Mononuclear cell (primary cell): ENCODE data around the gene ZNF496. TPM values are rescaled to one million over a fixed set of nuclear protein-coding genes. Genes with fewer than 3 reads are reported as not detected.
"Not testable (repeated sequence)": the region's sequence is repeated elsewhere in the genome, so short reads cannot be mapped to it uniquely, and the experiment has no call there.

Experiments used
- H3K27me3 ChIP-seq: 2 replicates; pipeline ENCODE4 v1.6.0; 2011; ENCODE audit warnings: low read length, control low read depth; ENCODE audit not compliant: insufficient read depth
- H3K4me1 ChIP-seq: 2 replicates; pipeline ENCODE4 v1.5.1; 2011; ENCODE audit warnings: mild to moderate bottlenecking, low read length, control low read depth; ENCODE audit not compliant: insufficient read depth
- H3K4me3 ChIP-seq: 2 replicates; pipeline ENCODE4 v1.5.1; 2011; ENCODE audit warnings: mild to moderate bottlenecking, low read length, moderate library complexity
- H3K9me3 ChIP-seq: 2 replicates; pipeline ENCODE4 v1.5.1; 2011; ENCODE audit warnings: low read depth, mild to moderate bottlenecking, control low read depth, low read length
- total RNA-seq: library from RNA; depleted of rRNA; stranded (reverse); fragments of >200 nt; gene quantifications from one replicate; pipeline ENCODE4 v1.2.3, GENCODE V29; 2012

ZNF496 gene
- total RNA-seq, 1 donor, result 13.1 TPM

- Histone ChIP-seq H3K27me3 (no peaks in the 10 kb centered on the region), H3K4me1 (no peaks in the 10 kb centered on the region), H3K4me3 (no peak overlapping the region), H3K9me3 (no peaks in the 10 kb centered on the region)
Observed at GRCh38 chr1:247270003-247270402, 61.7 kb downstream of the ZNF496 start.

- H3K27me3 ChIP-seq, result no peaks in the 10 kb centered on the region
- H3K4me3 ChIP-seq, result no peak overlapping the region
- H3K9me3 ChIP-seq, result no peaks in the 10 kb centered on the region
- H3K4me1 ChIP-seq, result no peaks in the 10 kb centered on the region
Observed at GRCh38 chr1:247269133-247269532, 62.5 kb downstream of the ZNF496 start.

DNA sequence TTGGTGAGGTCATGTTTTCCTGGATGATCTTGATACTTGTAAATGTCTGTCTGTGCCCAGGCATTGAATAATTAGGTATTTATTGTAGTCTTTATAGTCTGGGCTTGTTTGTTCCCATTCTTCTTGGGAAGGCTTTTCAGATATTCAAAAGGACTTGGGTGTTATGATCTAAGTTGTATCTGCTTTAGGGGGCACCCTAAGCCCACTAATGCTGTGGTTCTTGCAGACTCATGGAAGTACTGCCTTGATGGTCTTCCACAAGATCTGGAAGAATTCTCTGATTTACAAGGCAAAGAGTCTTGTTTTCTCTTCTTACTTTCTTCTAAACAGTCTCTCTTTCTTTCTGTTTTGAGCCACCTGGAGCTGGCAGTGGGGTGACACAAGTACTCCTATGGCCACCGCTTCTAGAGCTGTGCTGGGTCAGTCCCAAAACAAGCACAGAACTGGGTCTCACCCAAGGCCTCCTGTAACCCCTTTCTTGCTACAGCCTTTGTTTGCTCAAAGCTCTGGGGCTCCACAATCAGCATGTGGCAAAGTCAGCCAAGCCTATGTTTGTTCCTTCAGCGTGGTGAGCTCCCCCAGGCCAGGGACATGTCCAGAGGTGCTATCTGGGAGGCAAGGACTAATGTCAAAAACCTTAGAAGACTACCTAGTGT lies 63.1 kb downstream of the ZNF496 start:
- Histone ChIP-seq H3K4me3 (no peak overlapping the region), H3K9me3 (no peaks in the 10 kb centered on the region), H3K4me1 (no peaks in the 10 kb centered on the region), H3K27me3 (no peaks in the 10 kb centered on the region)

DNA sequence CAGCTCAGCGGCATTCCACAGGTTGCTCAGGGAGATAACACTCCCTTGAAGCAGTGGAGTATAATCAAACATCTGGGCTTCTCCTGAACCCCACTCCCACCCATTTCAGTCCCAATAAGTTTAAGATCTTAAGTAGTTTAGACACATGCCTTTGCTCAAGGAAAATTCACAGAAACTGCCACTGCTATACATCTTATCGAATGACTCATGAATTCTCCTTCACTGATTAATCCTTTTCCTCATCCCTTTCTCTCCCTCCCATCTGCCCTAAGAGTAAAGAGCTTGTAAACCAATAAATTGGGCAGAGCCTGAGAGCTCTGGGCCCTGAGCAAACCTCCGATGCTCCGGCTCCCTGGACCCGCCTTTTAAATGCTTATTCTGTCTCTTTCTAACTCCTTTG lies 65.6 kb downstream of the ZNF496 start:
- H3K27me3 ChIP-seq, result no peaks in the 10 kb centered on the region

GRCh38 chr1:247255772-247256171 lies 75.9 kb downstream of the ZNF496 start, which contains the start of gene VN1R5:
Gene VN1R5, plus strand, starts transcription at chr1:247256072.
- not testable (repeated sequence) for H3K27me3 ChIP-seq, H3K9me3 ChIP-seq, H3K4me1 ChIP-seq, H3K4me3 ChIP-seq

More for the DNA sequence above, 65.6 kb downstream of the ZNF496 start:
- H3K4me1 ChIP-seq, result no peaks in the 10 kb centered on the region
- no peak overlapping the region for H3K4me3 ChIP-seq
- H3K9me3 ChIP-seq, result no peaks in the 10 kb centered on the region

- H3K27me3 ChIP-seq, result no peaks in the 10 kb centered on the region
- no peaks in the 10 kb centered on the region for H3K9me3 ChIP-seq
- H3K4me3 ChIP-seq, result no peak overlapping the region
- no peaks in the 10 kb centered on the region for H3K4me1 ChIP-seq
Observed at GRCh38 chr1:247247568-247247967, 84.1 kb downstream of the ZNF496 start.

Other genes starting within 250 kb of the ZNF496 start
- 20.8 TPM for gene ZNF669, start 227.5 kb downstream of the ZNF496 start, total RNA-seq
- 68.6 TPM for gene ZNF124, start 159.8 kb downstream of the ZNF496 start, total RNA-seq
- gene VN1R5, start 75.8 kb downstream of the ZNF496 start, total RNA-seq, result not detected
- 648 TPM for gene NLRP3, start 84.3 kb upstream of the ZNF496 start, total RNA-seq
- gene OR2B11, start 126.2 kb upstream of the ZNF496 start, total RNA-seq, result 0.10 TPM
- under 0.01 TPM for gene OR2C3, start 204.6 kb upstream of the ZNF496 start, total RNA-seq
- gene GCSAML, start 217.3 kb upstream of the ZNF496 start, total RNA-seq, result 1.7 TPM